Mesenchymal stem cell (in vitro differentiated cells and primary cell): ENCODE measurements around the gene LMNA.
A peak's percentile ranks its signal among the peaks of the same experiment; 100 is the strongest.
"Not testable (repeated sequence)": the region's sequence is repeated elsewhere in the genome, so short reads cannot be mapped to it uniquely, and the experiment has no call there.

ENCODE experiments used
- DNase-seq: peaks from one replicate; pipeline ENCODE4 v3.0.0-alpha.2; 2013
- H2AFZ ChIP-seq: one replicate; pipeline ENCODE4 v1.6.1; 2013; ENCODE audit warnings: low read depth, mild to moderate bottlenecking, control low read depth, inconsistent platforms, low read length, moderate library complexity
- H2AK5ac ChIP-seq: 2 replicates; pipeline ENCODE4 v1.6.1; 2013; ENCODE audit warnings: low read length, moderate library complexity, mild to moderate bottlenecking, inconsistent platforms; ENCODE audit not compliant: severe bottlenecking
- H2BK120ac ChIP-seq: one replicate; pipeline ENCODE4 v1.6.1; 2013; ENCODE audit warnings: low read depth, mild to moderate bottlenecking, inconsistent platforms, low read length, moderate library complexity
- H2BK12ac ChIP-seq, 2 experiments: one replicate each; pipeline ENCODE4 v1.6.1; 2013; ENCODE audit warnings: inconsistent platforms in 2 of 2, low read length in 2 of 2, mild to moderate bottlenecking in 2 of 2, moderate library complexity in 2 of 2, control low read depth in 1 of 2
- H2BK15ac ChIP-seq: one replicate; pipeline ENCODE4 v1.6.1; 2013; ENCODE audit warnings: mild to moderate bottlenecking, low read depth, inconsistent platforms; ENCODE audit not compliant: poor library complexity, severe bottlenecking
- H2BK5ac ChIP-seq: 2 replicates; pipeline ENCODE4 v1.6.1; 2013; ENCODE audit warnings: low read depth, mild to moderate bottlenecking, low read length, control low read depth, inconsistent platforms; ENCODE audit not compliant: poor library complexity, severe bottlenecking
- H3K14ac ChIP-seq, 2 experiments: one replicate each; pipeline ENCODE4 v1.6.1; 2013; ENCODE audit warnings: inconsistent platforms in 2 of 2, low read length in 2 of 2, control low read depth in 1 of 2, mild to moderate bottlenecking in 1 of 2, moderate library complexity in 1 of 2
- H3K18ac ChIP-seq, 2 experiments: one replicate each; pipeline ENCODE4 v1.6.1; 2013; ENCODE audit warnings: inconsistent platforms in 2 of 2, low read length in 2 of 2, control low read depth in 1 of 2, low read depth in 1 of 2, mild to moderate bottlenecking in 1 of 2
- H3K23ac ChIP-seq, 2 experiments: one replicate each; pipeline ENCODE4 v1.6.1; 2013; ENCODE audit warnings: inconsistent platforms in 2 of 2, low read length in 2 of 2, mild to moderate bottlenecking in 2 of 2, moderate library complexity in 2 of 2, control low read depth in 1 of 2
- H3K27ac ChIP-seq: 2 replicates; pipeline ENCODE4 v1.5.1; 2013; ENCODE audit warnings: mild to moderate bottlenecking, moderate library complexity, low read length, control low read depth, inconsistent platforms; ENCODE audit not compliant: poor library complexity, severe bottlenecking
- H3K27me3 ChIP-seq, 2 experiments: 2 replicates each; pipeline versions ENCODE4 v1.6.1 to v1.7.0; 2013; ENCODE audit warnings: low read length in 2 of 2, mild to moderate bottlenecking in 2 of 2, moderate library complexity in 2 of 2, control low read depth in 1 of 2, inconsistent platforms in 1 of 2; ENCODE audit not compliant: control insufficient read depth in 1 of 2, insufficient read depth in 1 of 2
- H3K36me3 ChIP-seq, 2 experiments: 2 replicates each; pipeline versions ENCODE4 v1.6.1 to v1.7.0; 2013; ENCODE audit warnings: low read length in 2 of 2, control low read depth in 1 of 2, inconsistent platforms in 1 of 2, low read depth in 1 of 2, mild to moderate bottlenecking in 1 of 2; ENCODE audit not compliant: insufficient read depth in 2 of 2, control insufficient read depth in 1 of 2
- H3K4ac ChIP-seq, 2 experiments: one replicate each; pipeline ENCODE4 v1.6.1; 2013; ENCODE audit warnings: inconsistent platforms in 2 of 2, low read length in 2 of 2, mild to moderate bottlenecking in 2 of 2, moderate library complexity in 2 of 2, control low read depth in 1 of 2, low read depth in 1 of 2
- H3K4me1 ChIP-seq: 2 replicates; pipeline ENCODE4 v1.6.1; 2013; ENCODE audit warnings: low read depth, low read length, control low read depth; ENCODE audit not compliant: control insufficient read depth, insufficient read depth
- H3K4me2 ChIP-seq: 2 replicates; pipeline ENCODE4 v1.6.1; 2013; ENCODE audit warnings: low read length, mild to moderate bottlenecking, inconsistent platforms; ENCODE audit not compliant: poor library complexity, severe bottlenecking
- H3K4me3 ChIP-seq, 2 experiments: 2 replicates each; pipeline versions ENCODE4 v1.5.1 to v1.7.0; 2013; ENCODE audit warnings: low read length in 2 of 2, mild to moderate bottlenecking in 2 of 2, control low read depth in 1 of 2, low read depth in 1 of 2; ENCODE audit not compliant: insufficient read depth in 1 of 2
- H3K79me1 ChIP-seq: replicated peaks from 2 replicates; pipeline ENCODE4 v1.6.1; 2013; ENCODE audit warnings: mild to moderate bottlenecking, control low read depth, low read length, inconsistent platforms; ENCODE audit not compliant: poor library complexity, severe bottlenecking
- H3K9ac ChIP-seq: 2 replicates; pipeline ENCODE4 v1.7.0; 2013; ENCODE audit warnings: mild to moderate bottlenecking, low read length, moderate library complexity
- H3K9me3 ChIP-seq: 2 replicates; pipeline ENCODE4 v1.7.0; 2013; ENCODE audit warnings: mild to moderate bottlenecking, low read length; ENCODE audit not compliant: control insufficient read depth
- H4K8ac ChIP-seq: one replicate; pipeline ENCODE4 v1.6.1; 2013; ENCODE audit warnings: inconsistent platforms, mild to moderate bottlenecking, low read length, moderate library complexity
- H4K91ac ChIP-seq: one replicate; pipeline ENCODE4 v1.6.1; 2013; ENCODE audit warnings: mild to moderate bottlenecking, low read length, inconsistent platforms
- WGBS: methylation state at CpG from one replicate; pipeline ENCODE4 v1.1.7; 2013; ENCODE audit warnings: mixed read lengths; 5-methylcytosine and 5-hydroxymethylcytosine counted together

The LMNA gene

GRCh38 chr1:156124557-156125483 lies 10.3 kb downstream of the LMNA start:
- Histone ChIP-seq H2BK120ac (peak overlapping the region; percentile 69), H3K4ac (peak overlapping the region; percentile 55 to 69), H3K4me1 (peaks cover 84% of the 10 kb centered on the region), H4K91ac (peak overlapping the region; percentile 83), H3K79me1 (no peaks in the 10 kb centered on the region), H3K18ac (peak overlapping the region; percentile 85 to 91), H3K14ac (peak overlapping the region in 1 of 2 experiments; percentile 89), H3K9me3 (no peaks in the 10 kb centered on the region), H3K4me2 (no peak overlapping the region), H2BK12ac (peak overlapping the region; percentile 76 to 80), H4K8ac (peak overlapping the region; percentile 39), H2BK15ac (peak overlapping the region; percentile 55), H2AK5ac (peak overlapping the region; percentile 34), H2AFZ (no peak overlapping the region), H3K27me3 (no peaks in the 10 kb centered on the region), H2BK5ac (peak overlapping the region; percentile 66), H3K9ac (peak overlapping the region; percentile 99), H3K23ac (peak overlapping the region in 1 of 2 experiments; percentile 42), H3K4me3 (peak overlapping the region in 1 of 2 experiments; percentile 66), H3K36me3 (peaks cover 9 to 48% of the 10 kb centered on the region in 2 experiments), H3K27ac (peak overlapping the region; percentile 62)
- DNase-seq: peak; percentile 77
- 80% methylated on average over 16 of the region's 17 CpGs for WGBS

GRCh38 chr1:156125544-156125943 lies 11.0 kb downstream of the LMNA start:
- H3K9ac ChIP-seq: peak overlapping the region; percentile 99
- not testable (repeated sequence) for H3K4me2 ChIP-seq, H3K23ac ChIP-seq, H3K4ac ChIP-seq, H2AK5ac ChIP-seq, H2AFZ ChIP-seq, H3K27me3 ChIP-seq, DNase-seq, H2BK15ac ChIP-seq, H3K79me1 ChIP-seq, H4K8ac ChIP-seq, H3K9me3 ChIP-seq, H2BK5ac ChIP-seq, H4K91ac ChIP-seq, H2BK120ac ChIP-seq, H3K18ac ChIP-seq, H3K14ac ChIP-seq
- peaks cover 11 to 43% of the 10 kb centered on the region in 2 experiments for H3K36me3 ChIP-seq
- WGBS: 94% methylated on average over 8 of the region's 10 CpGs
- H3K27ac ChIP-seq: peak overlapping the region; percentile 91
- H3K4me1 ChIP-seq: peaks cover 82% of the 10 kb centered on the region
- H3K4me3 ChIP-seq: peak overlapping the region in 1 of 2 experiments; percentile 66
- peak overlapping the region in 1 of 2 experiments; percentile 80 for H2BK12ac ChIP-seq

- H2BK15ac ChIP-seq: no peak overlapping the region
- H2BK120ac ChIP-seq: peak overlapping the region; percentile 88
- peak overlapping the region; percentile 99 for H3K9ac ChIP-seq
- H3K9me3 ChIP-seq: no peaks in the 10 kb centered on the region
- H3K23ac ChIP-seq: peak overlapping the region in 1 of 2 experiments; percentile 20
- H3K36me3 ChIP-seq: peaks cover 16 to 42% of the 10 kb centered on the region in 2 experiments
- H3K14ac ChIP-seq: no peak overlapping the region
- peak overlapping the region; percentile 39 for H3K4me2 ChIP-seq
- H3K79me1 ChIP-seq: no peaks in the 10 kb centered on the region
- H3K27me3 ChIP-seq: no peaks in the 10 kb centered on the region
- H3K18ac ChIP-seq: peak overlapping the region; percentile 99
- WGBS: 10% methylated on average over 11 of the region's 11 CpGs
- peak overlapping the region; percentile 51 to 88 for H2BK12ac ChIP-seq
- H2BK5ac ChIP-seq: peak overlapping the region; percentile 67
- H2AFZ ChIP-seq: no peak overlapping the region
- peak overlapping the region in 1 of 2 experiments; percentile 74 for H3K4me3 ChIP-seq
- peaks cover 78% of the 10 kb centered on the region for H3K4me1 ChIP-seq
- peak overlapping the region; percentile 50 for H4K8ac ChIP-seq
- peak overlapping the region in 1 of 2 experiments; percentile 93 for H3K4ac ChIP-seq
- peak overlapping the region; percentile 42 for H2AK5ac ChIP-seq
- H4K91ac ChIP-seq: peak overlapping the region; percentile 100
- H3K27ac ChIP-seq: peak overlapping the region; percentile 91
- peak; percentile 99 for DNase-seq
Measured at GRCh38 chr1:156126043-156126629, 11.6 kb downstream of the LMNA start.
